ENCODE measurements around the gene RIMBP3C.
"Not testable (repeated sequence)": the region's sequence is repeated elsewhere in the genome, so short reads cannot be mapped to it uniquely, and the experiment has no call there.

Gene RIMBP3C

GRCh38 chr22:21573750-21574494, 22.7 kb upstream of the RIMBP3C start:
- no peak for DNase-seq (ENCODE audit: low read depth)

DNA sequence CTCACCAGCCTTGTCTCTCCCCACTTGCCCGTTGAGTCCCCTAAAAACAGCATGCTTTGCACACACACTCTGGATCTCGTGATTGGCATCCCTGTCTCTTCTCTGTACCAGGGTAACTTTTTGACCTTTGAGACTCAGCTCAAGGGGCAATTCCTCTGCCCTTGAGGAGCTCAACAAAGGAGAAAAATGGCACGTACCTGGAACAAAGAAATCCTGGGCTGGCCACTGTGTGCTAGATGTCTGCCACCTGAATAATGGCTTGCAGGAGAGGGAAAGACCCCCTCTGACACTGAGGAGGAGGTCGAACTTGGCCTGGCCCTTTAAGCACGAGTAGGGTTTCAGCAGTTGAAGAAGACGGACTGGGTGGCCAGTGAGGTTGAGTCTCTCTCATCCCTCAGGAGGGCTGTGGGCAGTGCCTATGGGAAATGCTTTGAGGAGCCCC, 22.1 kb upstream of the RIMBP3C start:
- DNase-seq (ENCODE audit: low read depth): no peak

GRCh38 chr22:21571679-21572078, 20.4 kb upstream of the RIMBP3C start:
- DNase-seq (ENCODE audit: low read depth): no peak

- DNase-seq (ENCODE audit: low read depth): no peak
These were observed 19.1 kb upstream of the RIMBP3C start for GRCh38 chr22:21570398-21570797.

- DNase-seq (ENCODE audit: low read depth): no peak
These were observed 18.4 kb upstream of the RIMBP3C start for GRCh38 chr22:21569459-21570170.

DNA sequence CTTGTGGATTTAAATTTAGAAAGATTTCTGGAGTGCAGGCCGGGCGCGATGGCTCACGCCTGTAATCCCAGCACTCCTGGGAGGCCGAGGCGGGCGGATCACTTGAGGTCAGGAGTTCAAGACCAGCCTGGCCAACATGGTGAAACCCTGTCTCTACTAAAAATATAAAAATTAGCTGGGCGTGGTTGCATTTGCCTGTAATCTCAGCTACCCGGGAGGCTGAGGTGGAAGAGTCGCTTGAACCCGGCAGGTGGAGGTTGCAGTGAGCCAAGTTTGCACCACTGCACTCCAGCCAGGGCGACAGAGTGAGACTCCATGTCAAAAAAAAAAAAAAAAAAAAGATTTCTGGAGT, 17.8 kb upstream of the RIMBP3C start:
- not testable (repeated sequence) for DNase-seq (ENCODE audit: low read depth)

- no peak for DNase-seq (ENCODE audit: low read depth)
These were observed 17.2 kb upstream of the RIMBP3C start for GRCh38 chr22:21568347-21569075.

DNA sequence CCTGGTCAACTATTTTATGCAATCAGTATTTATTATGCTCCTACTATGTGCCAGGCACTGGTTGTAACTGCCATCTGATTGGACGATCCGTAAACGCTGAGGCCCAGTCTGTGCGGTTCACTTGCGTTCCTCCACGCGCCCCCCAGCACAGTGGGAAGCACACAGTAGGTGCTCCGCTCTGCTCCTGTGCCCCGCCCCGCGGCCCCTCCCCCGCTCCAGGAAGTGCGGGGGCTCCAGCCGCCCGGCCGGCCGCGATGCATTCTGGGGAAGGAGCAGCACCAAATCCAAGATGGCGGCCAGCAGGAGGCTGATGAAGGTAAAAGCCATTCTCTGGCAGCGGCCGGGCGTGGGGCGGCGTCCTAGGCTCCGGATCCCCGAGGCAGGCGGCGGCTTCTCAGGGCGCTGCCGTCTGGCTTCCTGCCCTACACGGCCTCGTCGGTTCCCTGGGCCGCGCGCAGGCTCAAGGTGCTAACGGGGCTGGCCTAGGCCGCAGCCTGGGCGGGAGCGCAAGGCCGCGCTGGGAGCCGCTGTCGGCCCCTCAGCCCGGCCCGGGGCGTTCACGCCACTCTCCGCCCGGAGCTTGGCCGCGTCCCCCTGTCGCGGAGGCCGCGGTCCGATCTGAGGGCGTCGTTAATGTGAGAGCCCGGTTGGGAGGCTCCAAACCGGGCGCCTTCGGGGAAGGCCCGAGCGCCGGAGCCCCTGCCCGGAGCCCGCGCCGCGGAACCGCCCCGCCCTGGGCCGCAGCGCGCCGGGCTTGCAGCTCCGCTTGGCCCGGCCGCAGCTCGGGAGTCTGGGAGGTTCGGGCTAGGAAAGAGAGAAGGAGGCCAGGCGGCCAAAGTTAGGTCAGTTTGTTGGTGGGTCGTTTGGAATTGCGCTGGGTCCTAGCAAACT, 16.4 kb upstream of the RIMBP3C start, which contains the start of gene UBE2L3:
Gene UBE2L3 (plus strand): TSS at position 259 of the 891 bp plus-strand sequence. CDS start 31 bp downstream, at position 290.
- DNase-seq (ENCODE audit: low read depth): peak; percentile 81

DNA sequence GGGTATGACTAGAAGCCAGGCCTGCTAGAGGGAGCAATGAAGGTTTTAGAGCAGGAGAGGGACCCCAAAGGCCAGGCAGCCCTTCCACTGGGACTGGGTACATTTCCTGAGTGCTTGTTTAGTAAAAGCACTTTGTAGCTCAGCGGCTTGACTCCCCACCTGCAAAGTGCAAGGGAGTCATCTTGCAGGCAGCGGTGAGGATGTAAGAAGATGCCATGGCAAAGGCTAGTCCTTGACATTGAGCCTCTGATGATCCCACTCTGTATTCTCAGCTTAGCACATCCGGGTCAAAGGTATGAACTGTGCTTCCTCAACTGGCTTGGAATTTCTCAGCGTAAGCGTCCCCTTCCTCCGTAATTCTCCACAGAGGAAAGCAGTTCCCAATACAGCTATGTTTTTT, 13.2 kb upstream of the RIMBP3C start:
- no peak for DNase-seq (ENCODE audit: low read depth)

DNA sequence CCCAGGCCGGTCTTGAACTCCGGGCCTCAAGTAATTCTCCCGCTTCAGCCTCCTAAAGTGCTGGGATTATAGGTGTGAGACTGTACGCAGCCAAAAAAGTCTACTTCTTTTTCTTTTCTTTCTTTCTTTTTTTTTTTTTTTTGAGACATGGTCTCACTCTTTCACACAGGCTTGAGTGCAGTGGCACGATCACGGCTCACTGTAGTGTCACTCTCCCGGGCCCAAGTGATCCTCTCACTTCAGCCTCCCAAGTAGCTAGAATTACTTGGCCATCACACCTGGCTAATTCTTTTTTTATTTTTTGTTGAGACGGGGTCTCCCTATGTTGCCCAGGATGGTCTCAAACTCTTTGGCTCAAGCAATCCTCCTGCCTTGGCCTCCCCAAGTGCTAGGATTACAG, 12.7 kb upstream of the RIMBP3C start:
- DNase-seq (ENCODE audit: low read depth): no peak

DNA sequence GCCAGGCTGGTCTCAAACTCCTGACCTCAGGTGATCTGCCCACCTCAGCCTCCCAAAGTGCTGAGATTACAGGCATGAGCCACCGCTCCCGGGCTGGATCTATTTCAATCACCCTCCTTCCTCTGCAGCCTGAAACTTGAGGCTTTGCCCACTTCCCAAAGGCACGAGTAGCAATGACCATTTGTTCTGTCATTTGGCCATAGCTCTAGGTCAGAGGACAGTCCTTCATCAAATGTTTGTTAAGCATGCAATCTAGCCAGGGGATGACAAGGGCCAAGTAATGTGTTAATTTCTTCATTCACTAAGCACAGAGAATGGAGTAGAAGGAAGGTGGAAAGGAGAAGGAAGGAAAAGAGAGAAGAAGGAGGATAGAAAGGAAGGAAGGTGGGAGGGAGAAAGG, 9.4 kb upstream of the RIMBP3C start:
- not testable (repeated sequence) for DNase-seq (ENCODE audit: low read depth)

GRCh38 chr22:21559345-21560125, 8.3 kb upstream of the RIMBP3C start:
- DNase-seq (ENCODE audit: low read depth): not testable (repeated sequence)

DNA sequence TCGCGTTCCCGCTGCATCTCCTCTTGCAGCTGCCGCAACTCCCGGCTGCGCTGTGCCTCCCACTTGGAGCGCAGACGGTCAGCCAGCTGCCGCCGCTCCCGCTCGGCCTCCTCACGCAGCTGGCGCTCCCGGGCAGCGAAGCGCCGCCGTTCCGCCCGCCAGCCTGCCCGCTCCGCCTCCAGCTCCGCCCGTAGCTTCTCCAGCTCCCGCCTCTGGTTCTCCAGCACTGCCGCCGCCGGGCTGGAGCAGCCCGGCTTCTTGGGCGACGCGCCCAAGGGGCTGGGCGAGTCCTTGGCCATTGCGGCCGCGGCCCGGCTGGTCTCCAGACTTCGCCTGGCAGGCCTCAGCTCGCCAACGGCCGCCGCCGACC, 598 bp downstream of the RIMBP3C start:
- not testable (repeated sequence) for DNase-seq (ENCODE audit: low read depth)

- not testable (repeated sequence) for DNase-seq (ENCODE audit: low read depth)
These were observed 1.1 kb downstream of the RIMBP3C start for GRCh38 chr22:21550008-21550677.

DNA sequence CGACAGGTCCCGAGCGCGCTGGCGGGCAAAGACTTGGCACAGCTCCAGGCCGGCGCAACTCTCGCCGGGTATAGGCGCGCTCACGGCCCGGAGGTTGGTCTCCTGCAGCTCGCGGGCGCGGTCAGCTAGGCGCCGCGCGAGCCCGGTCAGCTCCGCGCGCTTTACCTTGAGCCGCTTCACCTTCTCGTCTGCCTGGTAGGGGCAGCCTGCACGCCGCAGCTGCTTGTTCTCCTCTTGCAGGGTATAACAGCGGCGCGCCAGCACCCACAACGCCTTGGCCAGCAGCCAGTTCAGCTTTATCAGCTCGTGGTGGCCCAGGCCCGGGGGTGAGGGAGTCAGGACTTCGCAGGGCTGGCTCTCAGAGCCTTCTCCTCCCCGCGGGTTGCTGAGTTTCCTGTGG, 1.7 kb downstream of the RIMBP3C start:
- DNase-seq (ENCODE audit: low read depth): not testable (repeated sequence)

DNA sequence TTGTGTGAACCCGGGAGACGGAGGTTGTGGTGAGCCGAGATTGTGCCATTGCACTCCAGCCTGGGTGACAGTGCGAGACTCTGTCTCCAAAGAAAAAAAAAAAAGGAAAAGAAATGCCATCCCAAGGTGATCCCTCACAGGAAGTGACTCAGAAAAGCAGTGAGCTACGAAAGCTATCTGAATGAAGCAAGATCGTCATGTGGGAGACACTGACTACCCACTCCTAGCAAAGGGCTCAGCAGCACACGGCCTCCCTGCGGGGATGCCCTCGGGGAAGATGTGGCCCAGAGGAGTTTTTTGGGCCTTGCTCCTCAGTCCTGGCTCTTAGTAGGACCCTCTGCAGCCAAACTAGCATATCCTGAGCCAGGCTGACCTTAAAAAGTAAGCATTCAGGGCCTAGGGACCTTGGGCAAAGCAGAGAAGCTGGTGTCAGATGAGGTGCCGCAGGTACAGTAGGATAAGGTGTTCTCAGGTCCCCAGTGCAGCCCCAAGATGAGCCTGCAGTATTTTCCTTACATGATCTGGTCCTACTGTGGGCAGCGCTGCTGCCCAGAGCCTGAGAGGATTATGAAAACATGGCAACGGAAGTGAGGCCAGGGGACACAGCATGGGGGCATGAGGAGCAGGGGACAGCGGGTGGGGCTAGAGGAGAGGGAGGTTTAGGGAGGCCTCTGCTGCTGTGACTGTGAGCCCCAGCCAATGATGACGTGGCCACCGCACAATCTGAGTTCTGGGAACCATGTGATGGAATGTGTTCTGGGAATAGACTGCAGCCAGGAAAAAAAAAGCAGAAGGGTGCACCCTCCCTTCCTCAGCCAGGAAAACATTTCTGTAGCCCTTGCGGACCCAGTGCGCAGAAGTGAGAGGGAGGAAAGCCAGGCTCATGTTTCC, 6.6 kb downstream of the RIMBP3C start:
- DNase-seq (ENCODE audit: low read depth): not testable (repeated sequence)

DNA sequence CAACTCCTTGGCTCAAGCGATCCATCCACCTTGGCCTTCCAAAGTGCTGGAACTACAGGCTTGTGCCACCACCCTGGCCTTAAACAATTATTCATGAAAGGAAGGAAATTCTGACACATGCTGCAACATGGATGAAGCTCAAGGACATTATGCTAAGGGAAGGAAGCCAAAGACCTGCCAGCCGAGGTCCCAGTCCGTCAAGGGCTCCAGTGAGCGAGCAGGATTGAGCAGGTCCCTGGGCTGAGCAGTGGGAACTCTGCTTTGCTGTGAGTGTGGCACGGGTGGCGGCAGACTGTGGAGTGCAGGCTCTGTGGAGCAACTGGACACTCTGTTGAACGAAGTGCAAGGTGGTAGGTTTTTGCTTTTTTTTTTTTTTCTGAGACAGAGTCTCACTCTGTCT, 11.4 kb downstream of the RIMBP3C start:
- DNase-seq (ENCODE audit: low read depth): not testable (repeated sequence)

GRCh38 chr22:21532863-21533648, 18.2 kb downstream of the RIMBP3C start:
- not testable (repeated sequence) for DNase-seq (ENCODE audit: low read depth)

Measured in activated T-cell treated with anti-CD3 and anti-CD28 coated beads for 24 hours (primary cell).